Uterus (tissue), 2 donors: ENCODE measurements around the gene NIPBL.

Source experiments
- CTCF ChIP-seq, 4 experiments: fragments of 200-600 bp in 2 of 4; fragments of 450-650 bp in 2 of 4; sonication (generic) in 2 of 4; IDR thresholded peaks; one replicate each; pipeline ENCODE4 v1.5.1; 2016 to 2019; ENCODE audit warnings: antibody characterized with exemption in 4 of 4, mild to moderate bottlenecking in 2 of 4, moderate library complexity in 1 of 4
- POLR2A ChIP-seq, 2 donors: fragments of 450-650 bp; IDR thresholded peaks; one replicate each; pipeline ENCODE4 v1.6.1; 2016; ENCODE audit warnings: antibody characterized with exemption in 2 of 2, mild to moderate bottlenecking in 1 of 2, moderate library complexity in 1 of 2

- TF ChIP-seq CTCF (IDR thresholded peaks at IDR 0.05) (no peak), POLR2A (IDR thresholded peaks at IDR 0.05) (no peak)
Observed at GRCh38 chr5:36928947-36929346, 52.4 kb downstream of the NIPBL start.
